HG03097 (cell line): ENCODE results near the gene MAGOH.

Experiments
- ATAC-seq: cut with Tn5 transposase; IDR thresholded peaks from one replicate; pipeline ENCODE4 v1.9.1; 2021; ENCODE audit not compliant: unreplicated experiment, low FRiP score

Gene MAGOH

GRCh38 chr1:53271446-53272090 lies 33.2 kb upstream of the MAGOH start:
- ATAC-seq: no peak

- ATAC-seq: no peak
Observed at GRCh38 chr1:53270873-53271272, 32.6 kb upstream of the MAGOH start.

GRCh38 chr1:53270107-53270506 lies 31.8 kb upstream of the MAGOH start:
- no peak for ATAC-seq

- ATAC-seq: no peak
Observed at GRCh38 chr1:53267761-53268160, 29.4 kb upstream of the MAGOH start.

GRCh38 chr1:53266038-53266437 lies 27.7 kb upstream of the MAGOH start:
- no peak for ATAC-seq

- no peak for ATAC-seq
Observed at GRCh38 chr1:53265581-53265980, 27.3 kb upstream of the MAGOH start.

GRCh38 chr1:53264048-53264447 lies 25.7 kb upstream of the MAGOH start:
- ATAC-seq: no peak

GRCh38 chr1:53262000-53262399 lies 23.7 kb upstream of the MAGOH start:
- no peak for ATAC-seq

- ATAC-seq: no peak
Observed at GRCh38 chr1:53260631-53261247, 22.4 kb upstream of the MAGOH start.

GRCh38 chr1:53259932-53260331 lies 21.6 kb upstream of the MAGOH start:
- ATAC-seq: no peak

- ATAC-seq: no peak
Observed at GRCh38 chr1:53258216-53258615, 19.9 kb upstream of the MAGOH start.

GRCh38 chr1:53257454-53258081 lies 19.2 kb upstream of the MAGOH start:
- no peak for ATAC-seq

- no peak for ATAC-seq
Observed at GRCh38 chr1:53256511-53257453, 18.5 kb upstream of the MAGOH start.

GRCh38 chr1:53255031-53255430 lies 16.7 kb upstream of the MAGOH start:
- no peak for ATAC-seq

- no peak for ATAC-seq
Observed at GRCh38 chr1:53254011-53254640, 15.8 kb upstream of the MAGOH start.

GRCh38 chr1:53250325-53250724 lies 12.0 kb upstream of the MAGOH start:
- ATAC-seq: no peak

- ATAC-seq: no peak
Observed at GRCh38 chr1:53249706-53250105, 11.4 kb upstream of the MAGOH start.

- ATAC-seq: no peak
Observed at GRCh38 chr1:53246261-53247134, 8.2 kb upstream of the MAGOH start.

- ATAC-seq: no peak
Observed at GRCh38 chr1:53244141-53244540, 5.8 kb upstream of the MAGOH start.

GRCh38 chr1:53242381-53242780 lies 4.1 kb upstream of the MAGOH start:
- no peak for ATAC-seq
